RWPE1 (cell line): ENCODE results near the gene UBASH3A.

Experiments used
- CTCF ChIA-PET: fragments of 350-600 bp; sonication (Branson Sonifier 250); formaldehyde crosslinking; extraction: SDS; loops from one replicate; lab custom pipeline; 2021; lab: Yijun Ruan, JAX
- POLR2A ChIA-PET: fragments of 400-600 bp; formaldehyde crosslinking; extraction: SDS; loops from one replicate; lab custom pipeline; 2020; ENCODE audit warnings: antibody characterized with exemption; ENCODE audit not compliant: low non-redundant PET; lab: Yijun Ruan, JAX
- DNase-seq: peaks from one replicate; pipeline ENCODE4 v3.0.0; 2012; ENCODE audit warnings: low spot score
- H3K27ac ChIP-seq: fragments of 450-650 bp; 2 replicates; pipeline ENCODE4 v1.5.1; 2017
- TF ChIP-seq, protein P1 (sequence below): fragments of 450-650 bp; conservative IDR thresholded peaks from 2 replicates; pipeline ENCODE4 v1.5.1; 2017; ENCODE audit warnings: low read depth, mild to moderate bottlenecking

Gene UBASH3A

DNA sequence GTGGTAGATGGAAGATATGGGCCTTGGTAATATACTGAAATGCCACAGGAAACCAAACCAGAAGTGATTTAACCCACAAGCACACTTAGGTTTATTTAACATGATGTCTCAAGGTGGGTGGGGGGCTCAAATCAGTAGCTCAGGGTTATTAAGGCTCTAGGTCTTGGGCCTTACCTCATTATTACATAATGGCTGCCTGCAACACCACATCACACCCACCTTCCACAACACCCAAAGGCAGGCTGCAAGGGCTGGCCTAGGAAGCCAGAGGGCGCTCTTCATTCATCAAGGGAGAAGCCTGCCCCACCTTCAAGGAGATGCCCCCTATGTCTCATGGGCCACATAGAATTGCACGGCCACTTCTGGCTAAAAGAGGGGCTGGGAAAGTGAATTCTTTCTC, 43.4 kb upstream of the UBASH3A start:
- no peak overlapping the region for H3K27ac ChIP-seq
- TF ChIP-seq, protein P1, sequence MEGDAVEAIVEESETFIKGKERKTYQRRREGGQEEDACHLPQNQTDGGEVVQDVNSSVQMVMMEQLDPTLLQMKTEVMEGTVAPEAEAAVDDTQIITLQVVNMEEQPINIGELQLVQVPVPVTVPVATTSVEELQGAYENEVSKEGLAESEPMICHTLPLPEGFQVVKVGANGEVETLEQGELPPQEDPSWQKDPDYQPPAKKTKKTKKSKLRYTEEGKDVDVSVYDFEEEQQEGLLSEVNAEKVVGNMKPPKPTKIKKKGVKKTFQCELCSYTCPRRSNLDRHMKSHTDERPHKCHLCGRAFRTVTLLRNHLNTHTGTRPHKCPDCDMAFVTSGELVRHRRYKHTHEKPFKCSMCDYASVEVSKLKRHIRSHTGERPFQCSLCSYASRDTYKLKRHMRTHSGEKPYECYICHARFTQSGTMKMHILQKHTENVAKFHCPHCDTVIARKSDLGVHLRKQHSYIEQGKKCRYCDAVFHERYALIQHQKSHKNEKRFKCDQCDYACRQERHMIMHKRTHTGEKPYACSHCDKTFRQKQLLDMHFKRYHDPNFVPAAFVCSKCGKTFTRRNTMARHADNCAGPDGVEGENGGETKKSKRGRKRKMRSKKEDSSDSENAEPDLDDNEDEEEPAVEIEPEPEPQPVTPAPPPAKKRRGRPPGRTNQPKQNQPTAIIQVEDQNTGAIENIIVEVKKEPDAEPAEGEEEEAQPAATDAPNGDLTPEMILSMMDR: no peak
- no peak for DNase-seq
- POLR2A ChIA-PET: no interaction called here
- CTCF ChIA-PET: no interaction called here

DNA sequence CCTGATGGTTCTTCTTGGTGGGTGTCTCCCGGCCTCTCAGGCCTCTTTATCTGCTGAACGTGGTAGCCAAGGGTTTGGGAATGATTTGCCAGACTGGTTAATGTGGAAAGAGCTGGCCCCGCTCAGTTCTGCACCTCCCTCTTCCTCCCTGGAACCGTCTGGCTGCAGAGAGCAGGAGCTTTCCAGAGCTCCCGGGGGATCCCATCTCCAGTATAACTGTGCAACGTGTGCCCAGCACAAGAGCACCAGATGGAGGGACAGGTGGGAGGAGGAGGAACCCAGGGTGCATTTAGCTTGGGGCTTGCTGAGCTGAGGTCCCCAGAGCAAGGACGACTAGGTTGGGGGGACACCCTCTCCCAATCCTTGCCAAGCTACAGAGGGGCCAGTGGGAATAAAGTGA, 42.4 kb upstream of the UBASH3A start:
- CTCF ChIA-PET: interaction anchor here (0.5 kb wide), 1 partner anchor 11 kb away, joined by 5 read pairs; the partner anchor contains the start of gene TFF2
- H3K27ac ChIP-seq: no peak overlapping the region
- no peak for DNase-seq
- POLR2A ChIA-PET: no interaction called here
- TF ChIP-seq, protein P1: no peak

GRCh38 chr21:42362198-42362597, 41.5 kb upstream of the UBASH3A start:
- H3K27ac ChIP-seq: no peak overlapping the region
- TF ChIP-seq, protein P1: no peak
- ChIA-PET CTCF (no interaction called here), POLR2A (no interaction called here)
- no peak for DNase-seq

DNA sequence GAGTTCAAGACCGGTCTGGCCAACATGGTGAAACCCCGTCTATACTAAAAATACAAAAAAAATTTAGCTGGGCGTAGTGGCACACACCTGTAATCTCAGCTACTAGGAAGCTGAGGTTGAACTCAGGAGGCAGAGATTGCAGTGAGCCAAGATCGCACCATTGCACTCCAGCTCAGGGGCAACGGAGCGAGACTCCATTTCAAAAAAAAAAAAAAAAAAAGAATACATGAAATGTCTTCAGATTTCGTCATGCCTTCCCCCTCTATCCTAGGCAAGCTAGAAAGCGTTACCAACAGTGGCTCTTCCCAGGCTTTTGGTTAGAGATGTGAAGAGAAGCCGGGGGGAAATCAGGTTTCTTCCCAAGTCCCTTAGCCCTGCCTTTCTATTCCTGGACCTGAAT, 41.0 kb upstream of the UBASH3A start:
- H3K27ac ChIP-seq: no peak overlapping the region
- ChIA-PET POLR2A (no interaction called here), CTCF (no interaction called here)
- TF ChIP-seq, protein P1: no peak
- no peak for DNase-seq

GRCh38 chr21:42363312-42363711, 40.4 kb upstream of the UBASH3A start:
- TF ChIP-seq, protein P1: no peak
- no peak for DNase-seq
- CTCF ChIA-PET: no interaction called here
- POLR2A ChIA-PET: no interaction called here
- H3K27ac ChIP-seq: no peak overlapping the region

- ChIA-PET POLR2A (no interaction called here), CTCF (interaction anchor here (0.7 kb wide), 1 partner anchor 219 kb away, joined by 3 read pairs; no protein-coding TSS in a partner anchor)
- H3K27ac ChIP-seq: no peak overlapping the region
- no peak for DNase-seq
- TF ChIP-seq, protein P1: no peak
Measured at GRCh38 chr21:42364304-42364865, 39.3 kb upstream of the UBASH3A start.
